HEK293T (cell line): ENCODE measurements around the gene RHBDL1.

Experiments
- ARNT ChIP-seq: fragments of 450-650 bp; IDR thresholded peaks from 2 replicates; pipeline ENCODE4 v1.6.1; 2017; ENCODE audit warnings: mild to moderate bottlenecking
- BHLHE40 ChIP-seq: fragments of 450-650 bp; IDR thresholded peaks from 2 replicates; pipeline ENCODE4 v1.6.1; 2016; ENCODE audit warnings: mild to moderate bottlenecking, moderate library complexity, borderline replicate concordance
- NFRKB ChIP-seq: fragments of 450-650 bp; IDR thresholded peaks from 2 replicates; pipeline ENCODE4 v1.6.1; 2016; ENCODE audit warnings: mild to moderate bottlenecking, moderate library complexity
- PKNOX1 ChIP-seq: fragments of 450-650 bp; IDR thresholded peaks from 2 replicates; pipeline ENCODE4 v1.6.1; 2016
- SUZ12 ChIP-seq: fragments of 450-650 bp; IDR thresholded peaks from 2 replicates; pipeline ENCODE4 v1.6.1; 2016; ENCODE audit warnings: mild to moderate bottlenecking
- TARDBP ChIP-seq: fragments of 450-650 bp; IDR thresholded peaks from 2 replicates; pipeline ENCODE4 v1.6.1; 2016
- ZNF384 ChIP-seq: fragments of 450-650 bp; IDR thresholded peaks from 2 replicates; pipeline ENCODE4 v1.6.1; 2016

GRCh38 chr16:716768-717325 lies 41.4 kb downstream of the RHBDL1 start:
- TF ChIP-seq BHLHE40 (no peak), NFRKB (no peak), ARNT (no peak), SUZ12 (no peak), ZNF384 (no peak), TARDBP (no peak), PKNOX1 (no peak)
